Measurements from ENCODE around the gene GRID2IP. TPM values are rescaled to one million over a fixed set of nuclear protein-coding genes. Genes with fewer than 3 reads are reported as not detected.
"Not testable (repeated sequence)": the region's sequence is repeated elsewhere in the genome, so short reads cannot be mapped to it uniquely, and the experiment has no call there.

GRID2IP gene
- total and polyA plus RNA-seq, 7 donors, result 0.23 to 0.39 TPM; not detected in 5

- Histone ChIP-seq H3K4me3 (no peak overlapping the region), H3K4me1 (no peaks in the 10 kb centered on the region), H3K27ac (no peak overlapping the region), H3K27me3 (no peaks in the 10 kb centered on the region), H3K9me3 (no peaks in the 10 kb centered on the region), H3K36me3 (peaks cover 22 to 87% (median 41%) of the 10 kb centered on the region in 4 donors)
- WGBS, 2 donors, result 97% methylated on average over 8 of the region's 8 CpGs
- intact Hi-C loops (cut with DNase I), result no loop called here
- DNase-seq, result no peak
- TF ChIP-seq POLR2A (IDR thresholded peaks at IDR 0.05) (no peak), EP300 (IDR thresholded peaks at IDR 0.05) (no peak), CTCF (IDR thresholded peaks at IDR 0.05) (no peak), POLR2AphosphoS5 (IDR thresholded peaks at IDR 0.05) (no peak)
Measured at GRCh38 chr7:6465862-6466261, 85.4 kb downstream of the GRID2IP start.

- H3K4me3 ChIP-seq; H3K4me1 ChIP-seq; DNase-seq; intact Hi-C loops (cut with DNase I); H3K27me3 ChIP-seq; H3K9me3 ChIP-seq; H3K27ac ChIP-seq: not testable (repeated sequence)
- peaks cover 13 to 67% (median 30%) of the 10 kb centered on the region in 4 donors for H3K36me3 ChIP-seq
- 64 to 75% methylated on average over 5 of the region's 5 CpGs for WGBS, 2 donors
Measured at GRCh38 chr7:6463609-6464008, 87.7 kb downstream of the GRID2IP start.

- no peak for TF ChIP-seq EP300 (IDR thresholded peaks at IDR 0.05)
- no peak for TF ChIP-seq POLR2AphosphoS5 (IDR thresholded peaks at IDR 0.05)
- H3K9me3 ChIP-seq, result no peaks in the 10 kb centered on the region
- H3K4me3 ChIP-seq, result no peak overlapping the region
- no peak for DNase-seq
- 92 to 94% methylated on average over 4 of the region's 4 CpGs for WGBS, 2 donors
- H3K27ac ChIP-seq, result no peak overlapping the region
- intact Hi-C loops (cut with DNase I), result no loop called here
- no peaks in the 10 kb centered on the region for H3K4me1 ChIP-seq
- H3K36me3 ChIP-seq, result peaks cover 10 to 52% (median 24%) of the 10 kb centered on the region in 4 donors
- no peaks in the 10 kb centered on the region for H3K27me3 ChIP-seq
Measured at GRCh38 chr7:6461946-6462550, 89.2 kb downstream of the GRID2IP start.

- 44 to 77% methylated on average over 11 of the region's 11 CpGs for WGBS, 2 donors
- intact Hi-C loops (cut with DNase I), result no loop called here
- no peak for TF ChIP-seq POLR2AphosphoS5 (IDR thresholded peaks at IDR 0.05)
- no peak for TF ChIP-seq CTCF (IDR thresholded peaks at IDR 0.05)
- TF ChIP-seq POLR2A (IDR thresholded peaks at IDR 0.05), result no peak
- no peak for TF ChIP-seq EP300 (IDR thresholded peaks at IDR 0.05)
- H3K27ac ChIP-seq, result no peak overlapping the region
- no peak for DNase-seq
- H3K27me3 ChIP-seq, result no peaks in the 10 kb centered on the region
- no peaks in the 10 kb centered on the region for H3K9me3 ChIP-seq
- H3K36me3 ChIP-seq, result peaks cover 2 to 42% (median 18%) of the 10 kb centered on the region in 4 donors
- no peaks in the 10 kb centered on the region for H3K4me1 ChIP-seq
- no peak overlapping the region for H3K4me3 ChIP-seq
Measured at GRCh38 chr7:6460990-6461584, 90.2 kb downstream of the GRID2IP start.

GRCh38 chr7:6460303-6460702, 91.0 kb downstream of the GRID2IP start:
- Histone ChIP-seq H3K27me3 (no peaks in the 10 kb centered on the region), H3K9me3 (no peaks in the 10 kb centered on the region), H3K36me3 (peaks cover 0 to 34% (median 10%) of the 10 kb centered on the region in 4 donors), H3K27ac (no peak overlapping the region), H3K4me3 (no peak overlapping the region), H3K4me1 (no peaks in the 10 kb centered on the region)
- WGBS, 2 donors, result 41 to 73% methylated on average over 6 of the region's 6 CpGs
- TF ChIP-seq POLR2AphosphoS5 (IDR thresholded peaks at IDR 0.05) (no peak), EP300 (IDR thresholded peaks at IDR 0.05) (no peak), POLR2A (IDR thresholded peaks at IDR 0.05) (no peak), CTCF (IDR thresholded peaks at IDR 0.05) (no peak)
- DNase-seq, result no peak
- intact Hi-C loops (cut with DNase I), result no loop called here

GRCh38 chr7:6458676-6459075, 92.6 kb downstream of the GRID2IP start:
- WGBS, 2 donors, result 87 to 96% methylated on average over 3 of the region's 3 CpGs
- H3K27ac ChIP-seq; H3K27me3 ChIP-seq; DNase-seq; intact Hi-C loops (cut with DNase I); H3K4me1 ChIP-seq; H3K9me3 ChIP-seq; H3K4me3 ChIP-seq: not testable (repeated sequence)
- peaks cover 0 to 26% (median 7%) of the 10 kb centered on the region in 4 donors for H3K36me3 ChIP-seq

All from sigmoid colon (tissue), 7 donors.